Upper lobe of left lung (tissue), 4 donors: ENCODE measurements around the gene ZNF273.
"Not testable (repeated sequence)": the region's sequence is repeated elsewhere in the genome, so short reads cannot be mapped to it uniquely, and the experiment has no call there.

Experiments
- EP300 ChIP-seq, 4 donors: sonication (generic); formaldehyde crosslinking; IDR thresholded peaks; one replicate each; pipeline ENCODE4 v1.5.1; 2017; ENCODE audit warnings: antibody characterized with exemption in 4 of 4, control low read depth in 2 of 4
- POLR2A ChIP-seq, 4 donors: fragments of 450-650 bp; IDR thresholded peaks; one replicate each; pipeline ENCODE4 v1.5.1; 2016 to 2017; ENCODE audit warnings: antibody characterized with exemption in 4 of 4, mild to moderate bottlenecking in 2 of 4
- POLR2AphosphoS5 ChIP-seq, 2 donors: sonication (generic); formaldehyde crosslinking; IDR thresholded peaks; one replicate each; pipeline ENCODE4 v1.5.1; 2017; ENCODE audit warnings: antibody characterized with exemption in 2 of 2
- TF ChIP-seq, protein P1 (sequence below), 6 experiments: fragments of 450-650 bp in 4 of 6; fragments of 200-600 bp in 2 of 6; sonication (generic) in 2 of 6; IDR thresholded peaks; one replicate each; pipeline ENCODE4 v1.5.1; 2016 to 2019; ENCODE audit warnings: antibody characterized with exemption in 6 of 6

DNA sequence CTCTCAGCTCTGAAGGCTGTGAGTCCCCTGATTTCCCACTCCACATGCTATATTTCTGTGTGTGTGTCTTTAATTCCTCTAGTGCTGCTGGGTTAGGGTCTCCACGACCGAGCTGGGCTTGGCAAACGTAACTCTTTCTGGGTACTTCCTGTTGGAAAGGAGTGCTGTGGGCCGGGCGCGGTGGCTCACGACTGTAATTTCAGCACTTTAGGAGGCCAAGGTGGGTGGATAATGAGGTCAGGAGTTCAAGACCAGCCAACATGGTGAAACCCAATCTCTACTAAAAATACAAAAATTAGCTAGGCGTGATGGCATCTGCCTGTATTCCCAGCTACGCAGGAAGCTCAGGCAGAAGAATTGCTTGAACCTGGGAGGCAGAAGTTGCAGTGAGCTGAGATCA, 47.6 kb downstream of the ZNF273 start:
- TF ChIP-seq, protein P1, sequence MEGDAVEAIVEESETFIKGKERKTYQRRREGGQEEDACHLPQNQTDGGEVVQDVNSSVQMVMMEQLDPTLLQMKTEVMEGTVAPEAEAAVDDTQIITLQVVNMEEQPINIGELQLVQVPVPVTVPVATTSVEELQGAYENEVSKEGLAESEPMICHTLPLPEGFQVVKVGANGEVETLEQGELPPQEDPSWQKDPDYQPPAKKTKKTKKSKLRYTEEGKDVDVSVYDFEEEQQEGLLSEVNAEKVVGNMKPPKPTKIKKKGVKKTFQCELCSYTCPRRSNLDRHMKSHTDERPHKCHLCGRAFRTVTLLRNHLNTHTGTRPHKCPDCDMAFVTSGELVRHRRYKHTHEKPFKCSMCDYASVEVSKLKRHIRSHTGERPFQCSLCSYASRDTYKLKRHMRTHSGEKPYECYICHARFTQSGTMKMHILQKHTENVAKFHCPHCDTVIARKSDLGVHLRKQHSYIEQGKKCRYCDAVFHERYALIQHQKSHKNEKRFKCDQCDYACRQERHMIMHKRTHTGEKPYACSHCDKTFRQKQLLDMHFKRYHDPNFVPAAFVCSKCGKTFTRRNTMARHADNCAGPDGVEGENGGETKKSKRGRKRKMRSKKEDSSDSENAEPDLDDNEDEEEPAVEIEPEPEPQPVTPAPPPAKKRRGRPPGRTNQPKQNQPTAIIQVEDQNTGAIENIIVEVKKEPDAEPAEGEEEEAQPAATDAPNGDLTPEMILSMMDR (IDR thresholded peaks at IDR 0.05) = not testable (repeated sequence)
- TF ChIP-seq EP300, POLR2AphosphoS5, POLR2A (IDR thresholded peaks at IDR 0.05): not testable (repeated sequence)
